ENCODE measurements around the gene MTUS2. TPM values are rescaled to one million over a fixed set of nuclear protein-coding genes. Genes with fewer than 3 reads are reported as not detected.

The MTUS2 gene
- total and polyA plus RNA-seq, 2 of the 8 experiments (the other 6 are each of a cell fraction or from before 2014, with no cell fraction given): 0.18 to 0.80 TPM

DNA sequence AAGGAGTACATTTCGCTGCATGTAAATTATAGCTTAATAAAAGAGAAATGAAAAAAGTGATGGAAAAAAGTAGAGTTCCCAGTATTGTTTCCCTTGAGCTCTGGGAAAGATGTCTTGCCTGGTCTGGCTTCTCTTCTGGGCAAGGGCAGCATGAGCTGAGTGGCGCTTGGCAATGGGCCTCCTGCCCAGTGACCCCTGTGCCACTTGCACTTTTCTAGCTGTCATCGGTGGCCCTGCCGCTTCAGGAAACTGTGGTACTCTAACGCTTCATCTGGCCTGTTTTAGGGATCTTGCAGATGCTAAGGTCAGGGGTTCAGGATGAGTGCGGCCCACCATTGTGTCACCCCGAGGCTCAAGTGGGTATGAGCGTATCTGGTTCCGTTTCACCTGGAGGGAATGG lies 161.4 kb downstream of the MTUS2 start:
- Histone ChIP-seq H3K36me3 (ENCODE audit: control insufficient read depth in 2 of 4, insufficient read depth in 4 of 4, low read length in 3 of 4) (no peaks in the 10 kb centered on the region), H4K20me1 (replicated peaks in 1 of 2; ENCODE audit: control insufficient read depth in 1 of 2, insufficient read depth in 2 of 2, low read length in 2 of 2) (no peaks in the 10 kb centered on the region), H2BK5ac (ENCODE audit: low read depth, low read length) (no peak overlapping the region), H3K4me1 (replicated peaks in 1 of 4; ENCODE audit: control insufficient read depth in 3 of 4, insufficient read depth in 4 of 4, low read length in 3 of 4) (no peaks in the 10 kb centered on the region), H3K23ac (ENCODE audit: insufficient read length) (no peak overlapping the region), H3K23me2 (ENCODE audit: low read depth, low read length) (no peaks in the 10 kb centered on the region), H3K4ac (replicated peaks; ENCODE audit: insufficient read length, low read depth, low read length) (no peak overlapping the region), H3K9me3 (ENCODE audit: insufficient read depth in 2 of 2, low read depth in 1 of 2, low read length in 1 of 2) (no peaks in the 10 kb centered on the region), H3K18ac (ENCODE audit: extremely low read depth, low read length) (no peak overlapping the region), H3K4me2 (ENCODE audit: insufficient read depth in 1 of 2, low read depth in 2 of 2, low read length in 2 of 2) (no peak overlapping the region), H2BK15ac (ENCODE audit: low read length) (no peak overlapping the region), H2AFZ (ENCODE audit: low read length) (no peak overlapping the region), H3K14ac (ENCODE audit: insufficient read length) (no peak overlapping the region), H2AK5ac (ENCODE audit: low read depth, low read length) (no peak overlapping the region), H3K79me2 (ENCODE audit: control insufficient read depth in 1 of 2, insufficient read depth in 2 of 2, low read length in 2 of 2) (no peaks in the 10 kb centered on the region), H3K56ac (replicated peaks; ENCODE audit: insufficient read length, low read depth, low read length) (no peak overlapping the region), H4K8ac (ENCODE audit: extremely low read depth, insufficient read depth, low read length) (no peak overlapping the region), H4K91ac (replicated peaks; ENCODE audit: insufficient read length, low read length) (no peak overlapping the region), H3K27me3 (replicated peaks in 1 of 4; ENCODE audit: control insufficient read depth in 3 of 4, extremely low read depth in 1 of 4, insufficient read depth in 3 of 4, low read length in 3 of 4) (no peaks in the 10 kb centered on the region), H2BK20ac (ENCODE audit: low read length) (no peak overlapping the region), H4K5ac (ENCODE audit: insufficient read length, low read depth, low read length) (no peak overlapping the region), H2BK120ac (replicated peaks; ENCODE audit: low read depth, low read length) (no peak overlapping the region), H3K9ac (replicated peaks in 1 of 4; ENCODE audit: extremely low read depth in 1 of 4, low read depth in 3 of 4, low read length in 3 of 4) (no peak overlapping the region), H2BK12ac (ENCODE audit: low read depth, low read length) (no peak overlapping the region), H3K4me3 (ENCODE audit: extremely low read depth in 1 of 4, insufficient read depth in 2 of 4, low read depth in 3 of 4, low read length in 4 of 4) (no peak overlapping the region), H3K79me1 (ENCODE audit: low read depth, low read length) (no peaks in the 10 kb centered on the region), H3K27ac (ENCODE audit: low read depth, low read length) (no peak overlapping the region)
- CTCF ChIA-PET (ENCODE audit: partially characterized antibody): no interaction called here
- no peak for FAIRE-seq
- 92% methylated on average over 9 of the region's 9 CpGs; no CpG with 5 or more reads in 1 of the 2 experiments for WGBS, 2 experiments (ENCODE audit: extremely low coverage in 1 of 2, insufficient coverage in 1 of 2, insufficient read length in 1 of 2, insufficient replicate concordance in 2 of 2, low coverage in 1 of 2, low lambda C conversion rate in 2 of 2, missing lambda C conversion rate in 1 of 2)
- POLR2A ChIA-PET (ENCODE audit: partially characterized antibody): no interaction called here
- DNase-seq (ENCODE audit: low read depth in 1 of 2, low spot score in 2 of 2): no peak
- TF ChIP-seq SUZ12 (IDR thresholded peaks at IDR 0.05; ENCODE audit: low read length): no peak
- no peak for TF ChIP-seq CREB1 (IDR thresholded peaks at IDR 0.05)
- no peak for TF ChIP-seq TAF1 (IDR thresholded peaks at IDR 0.05; ENCODE audit: low read depth, low read length)
